Breast epithelium (tissue), 3 donors: ENCODE results near the gene SRP9.

ENCODE experiments used
- POLR2A ChIP-seq: fragments of 450-650 bp; IDR thresholded peaks from one replicate; pipeline ENCODE4 v1.6.1; 2016; ENCODE audit warnings: antibody characterized with exemption, mild to moderate bottlenecking, moderate library complexity
- POLR2AphosphoS5 ChIP-seq, 3 donors: sonication (generic); formaldehyde crosslinking; IDR thresholded peaks; one replicate each; pipeline ENCODE4 v1.6.1; 2017; ENCODE audit warnings: antibody characterized with exemption in 3 of 3
- TF ChIP-seq, protein P1 (sequence below), 3 donors: fragments of 450-650 bp; IDR thresholded peaks; one replicate each; pipeline ENCODE4 v1.5.1; 2016 to 2017; ENCODE audit warnings: antibody characterized with exemption in 3 of 3, mild to moderate bottlenecking in 3 of 3, moderate library complexity in 3 of 3

GRCh38 chr1:225777058-225777582, 506 bp upstream of the SRP9 start:
- TF ChIP-seq POLR2A = no peak
- TF ChIP-seq, protein P1, sequence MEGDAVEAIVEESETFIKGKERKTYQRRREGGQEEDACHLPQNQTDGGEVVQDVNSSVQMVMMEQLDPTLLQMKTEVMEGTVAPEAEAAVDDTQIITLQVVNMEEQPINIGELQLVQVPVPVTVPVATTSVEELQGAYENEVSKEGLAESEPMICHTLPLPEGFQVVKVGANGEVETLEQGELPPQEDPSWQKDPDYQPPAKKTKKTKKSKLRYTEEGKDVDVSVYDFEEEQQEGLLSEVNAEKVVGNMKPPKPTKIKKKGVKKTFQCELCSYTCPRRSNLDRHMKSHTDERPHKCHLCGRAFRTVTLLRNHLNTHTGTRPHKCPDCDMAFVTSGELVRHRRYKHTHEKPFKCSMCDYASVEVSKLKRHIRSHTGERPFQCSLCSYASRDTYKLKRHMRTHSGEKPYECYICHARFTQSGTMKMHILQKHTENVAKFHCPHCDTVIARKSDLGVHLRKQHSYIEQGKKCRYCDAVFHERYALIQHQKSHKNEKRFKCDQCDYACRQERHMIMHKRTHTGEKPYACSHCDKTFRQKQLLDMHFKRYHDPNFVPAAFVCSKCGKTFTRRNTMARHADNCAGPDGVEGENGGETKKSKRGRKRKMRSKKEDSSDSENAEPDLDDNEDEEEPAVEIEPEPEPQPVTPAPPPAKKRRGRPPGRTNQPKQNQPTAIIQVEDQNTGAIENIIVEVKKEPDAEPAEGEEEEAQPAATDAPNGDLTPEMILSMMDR (IDR thresholded peaks at IDR 0.05) = no peak
- TF ChIP-seq POLR2AphosphoS5 (IDR thresholded peaks at IDR 0.05) = no peak
